Vagina (tissue), 2 donors: ENCODE measurements around the gene DNAJB4.

ENCODE experiments used
- CTCF ChIP-seq, 3 experiments: fragments of 450-650 bp in 2 of 3; fragments of 200-600 bp in 1 of 3; sonication (generic) in 1 of 3; IDR thresholded peaks; one replicate each; pipeline ENCODE4 v1.5.1; 2017 to 2019; ENCODE audit warnings: antibody characterized with exemption in 3 of 3, mild to moderate bottlenecking in 2 of 3, moderate library complexity in 2 of 3
- POLR2A ChIP-seq, 2 donors: fragments of 450-650 bp; IDR thresholded peaks; one replicate each; pipeline ENCODE4 v1.6.1; 2017; ENCODE audit warnings: antibody characterized with exemption in 2 of 2, mild to moderate bottlenecking in 2 of 2, moderate library complexity in 2 of 2

- TF ChIP-seq POLR2A (IDR thresholded peaks at IDR 0.05) (no peak), CTCF (IDR thresholded peaks at IDR 0.05) (no peak)
Measured at GRCh38 chr1:77990629-77991204, 14.0 kb upstream of the DNAJB4 start.
